Measurements from ENCODE around the gene HDGFL2. TPM values are rescaled to one million over a fixed set of nuclear protein-coding genes. Genes with fewer than 3 reads are reported as not detected.

HDGFL2 gene
- total RNA-seq, 2 experiments from 2014 or later: 56.5 to 58.0 TPM

DNA sequence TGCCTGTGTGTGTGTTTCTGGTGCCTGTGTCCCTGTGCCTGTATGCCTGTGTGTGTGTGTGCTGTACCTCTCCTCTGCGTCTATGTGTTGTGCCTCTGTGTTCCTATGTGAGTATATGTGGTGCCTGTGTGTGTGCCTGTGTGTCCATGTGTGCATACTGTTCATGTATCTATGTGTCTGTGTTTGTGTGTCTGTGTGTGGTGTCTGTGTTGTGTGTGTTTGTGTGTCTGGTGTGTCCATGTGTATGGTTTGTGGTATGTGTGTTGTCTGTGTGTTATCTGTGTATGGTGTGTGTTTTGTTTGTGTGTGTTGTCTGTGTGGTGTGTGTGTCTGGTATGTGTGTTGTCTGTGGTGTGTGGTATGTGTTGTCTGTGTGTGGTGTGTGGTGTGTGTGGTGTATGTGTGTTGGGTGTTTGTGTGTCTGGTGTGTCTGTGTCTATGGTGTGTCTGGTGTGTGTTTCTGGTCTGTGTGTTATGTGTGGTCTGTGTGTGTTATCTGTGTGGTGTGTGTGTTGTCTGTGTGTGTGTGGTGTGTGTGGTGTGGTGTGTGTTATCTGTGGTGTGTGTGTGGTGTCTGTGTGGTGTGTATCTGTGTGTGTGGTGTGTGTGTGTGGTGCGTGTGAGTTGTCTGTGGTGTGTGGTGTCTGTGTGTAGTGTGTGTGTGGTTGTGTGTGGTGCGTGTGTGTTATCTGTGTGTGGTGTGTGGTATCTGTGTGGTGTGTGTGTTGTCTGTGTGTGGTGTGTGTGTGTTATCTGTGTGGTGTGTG lies 20.4 kb downstream of the HDGFL2 start:
- Mint-ChIP-seq H3K27ac (no peak overlapping the region), H3K27me3 (no peaks in the 10 kb centered on the region), H3K36me3 (peaks cover 2% of the 10 kb centered on the region), H3K9me3 (no peaks in the 10 kb centered on the region), H3K4me3 (no peak overlapping the region), H3K4me1 (no peaks in the 10 kb centered on the region)
- DNase-seq (no peak), ATAC-seq (ENCODE audit: low read depth) (no peak)
- POLR2A ChIA-PET: no interaction called here

DNA sequence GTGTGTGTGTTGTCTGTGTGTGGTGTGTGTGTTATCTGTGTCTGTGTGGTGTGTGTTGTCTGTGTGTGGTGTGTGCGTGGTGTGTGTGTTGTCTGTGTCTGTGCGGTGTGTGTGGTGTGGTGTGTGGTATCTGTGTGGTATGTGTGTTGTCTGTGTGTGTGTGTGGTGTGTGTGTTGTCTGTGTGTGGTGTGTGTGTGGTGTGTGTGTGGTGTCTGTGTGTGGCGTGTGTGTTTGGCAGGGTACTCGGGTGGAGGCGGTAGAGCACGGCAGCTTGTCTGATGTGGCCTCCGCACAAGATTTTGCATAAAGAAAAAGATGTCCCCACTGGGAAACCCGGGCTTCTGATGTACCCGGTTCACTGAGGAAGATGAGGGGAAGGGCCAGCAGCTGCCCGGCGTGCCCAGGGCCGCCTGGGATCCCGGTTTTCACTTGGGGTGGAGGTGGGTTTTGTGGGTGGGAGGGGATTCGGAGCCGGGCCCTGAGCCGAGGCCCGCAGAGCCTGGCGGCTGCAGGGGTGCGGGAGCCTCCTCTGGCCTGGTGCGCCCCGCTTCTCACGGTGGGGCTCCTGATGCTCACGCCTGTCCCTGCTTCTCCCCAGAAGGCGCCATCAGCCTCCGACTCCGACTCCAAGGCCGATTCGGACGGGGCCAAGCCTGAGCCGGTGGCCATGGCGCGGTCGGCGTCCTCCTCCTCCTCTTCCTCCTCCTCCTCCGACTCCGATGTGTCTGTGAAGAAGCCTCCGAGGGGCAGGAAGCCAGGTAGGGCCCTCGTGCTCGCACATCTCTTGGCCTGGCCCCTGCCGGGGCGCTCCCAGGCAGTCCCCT lies 21.2 kb downstream of the HDGFL2 start:
- DNase-seq (no peak), ATAC-seq (ENCODE audit: low read depth) (no peak)
- POLR2A ChIA-PET: no interaction called here
- Mint-ChIP-seq H3K9me3 (no peaks in the 10 kb centered on the region), H3K4me1 (no peaks in the 10 kb centered on the region), H3K27ac (no peak overlapping the region), H3K36me3 (peaks cover 2% of the 10 kb centered on the region), H3K27me3 (no peaks in the 10 kb centered on the region), H3K4me3 (no peak overlapping the region)

DNA sequence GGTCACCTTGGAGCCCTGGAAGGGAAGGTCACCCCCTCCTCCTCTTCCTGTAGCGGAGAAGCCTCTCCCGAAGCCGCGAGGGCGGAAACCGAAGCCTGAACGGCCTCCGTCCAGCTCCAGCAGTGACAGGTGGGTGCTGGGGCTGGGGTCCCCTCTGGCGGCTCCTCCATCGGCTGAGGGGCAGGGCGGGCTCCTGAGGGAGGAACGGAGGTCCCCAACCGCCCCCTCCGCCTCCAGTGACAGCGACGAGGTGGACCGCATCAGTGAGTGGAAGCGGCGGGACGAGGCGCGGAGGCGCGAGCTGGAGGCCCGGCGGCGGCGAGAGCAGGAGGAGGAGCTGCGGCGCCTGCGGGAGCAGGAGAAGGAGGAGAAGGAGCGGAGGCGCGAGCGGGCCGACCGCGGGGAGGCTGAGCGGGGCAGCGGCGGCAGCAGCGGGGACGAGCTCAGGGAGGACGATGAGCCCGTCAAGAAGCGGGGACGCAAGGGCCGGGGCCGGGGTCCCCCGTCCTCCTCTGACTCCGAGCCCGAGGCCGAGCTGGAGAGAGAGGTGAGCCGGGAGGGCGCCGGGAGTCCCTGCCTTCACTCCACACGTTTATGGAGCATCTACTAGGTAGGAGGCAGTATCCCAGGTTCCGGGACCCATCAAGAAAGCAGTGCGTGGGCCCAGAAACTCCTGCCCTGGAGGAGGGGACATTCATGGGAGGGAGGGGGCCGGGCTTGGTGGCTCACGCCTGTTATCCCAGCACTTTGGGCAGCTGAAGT lies 22.0 kb downstream of the HDGFL2 start:
- Mint-ChIP-seq H3K27ac (no peak overlapping the region), H3K9me3 (no peaks in the 10 kb centered on the region), H3K27me3 (no peaks in the 10 kb centered on the region), H3K36me3 (peaks cover 2% of the 10 kb centered on the region), H3K4me3 (no peak overlapping the region), H3K4me1 (no peaks in the 10 kb centered on the region)
- no peak for DNase-seq
- ATAC-seq (ENCODE audit: low read depth): no peak
- POLR2A ChIA-PET: no interaction called here

DNA sequence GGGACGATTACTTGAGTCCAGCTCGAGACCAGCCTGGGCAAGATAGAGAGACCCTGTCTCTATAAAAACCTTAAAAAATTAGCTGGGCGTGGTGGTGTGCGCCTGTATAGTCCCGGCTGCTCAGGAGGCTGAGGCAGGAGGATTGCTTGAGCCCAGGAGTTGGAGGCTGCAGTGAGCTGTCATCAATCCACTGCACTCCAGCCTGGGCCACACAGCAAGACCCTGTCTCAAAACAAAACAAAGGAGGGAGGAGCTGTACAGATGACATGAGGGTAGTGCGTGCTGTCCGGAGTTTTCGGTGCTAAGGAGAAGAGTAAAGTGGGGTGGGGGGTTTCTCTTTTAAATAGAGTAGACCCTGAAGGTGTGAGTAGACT lies 22.6 kb downstream of the HDGFL2 start:
- ATAC-seq (ENCODE audit: low read depth) (no peak), DNase-seq (no peak)
- no peaks in the 10 kb centered on the region for H3K9me3 Mint-ChIP-seq
- no peak overlapping the region for H3K27ac Mint-ChIP-seq
- POLR2A ChIA-PET: no interaction called here
- no peaks in the 10 kb centered on the region for H3K27me3 Mint-ChIP-seq
- peaks cover 4% of the 10 kb centered on the region for H3K36me3 Mint-ChIP-seq
- no peak overlapping the region for H3K4me3 Mint-ChIP-seq
- H3K4me1 Mint-ChIP-seq: no peaks in the 10 kb centered on the region

DNA sequence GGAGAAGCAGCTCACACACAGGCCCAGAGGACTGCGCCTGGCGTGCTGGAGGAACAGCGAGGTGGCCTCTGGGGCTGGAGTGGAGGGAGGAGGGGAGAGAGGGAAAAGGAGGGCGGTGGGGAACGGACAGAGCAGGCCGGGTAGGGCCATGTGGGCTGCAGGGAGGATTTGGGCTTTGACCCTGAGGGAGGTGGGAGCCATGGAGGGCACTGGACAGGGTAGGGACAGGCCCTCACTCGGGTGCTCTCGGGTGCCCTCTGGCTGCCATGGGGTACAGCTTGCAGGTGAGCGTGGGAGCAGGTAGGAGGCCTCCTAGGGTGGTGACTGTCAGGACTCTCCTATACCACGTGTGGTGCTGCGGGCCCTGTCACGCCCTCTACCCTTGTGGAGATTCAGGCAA lies 23.4 kb downstream of the HDGFL2 start:
- Mint-ChIP-seq H3K27ac (no peak overlapping the region), H3K36me3 (peaks cover 2% of the 10 kb centered on the region), H3K4me3 (no peak overlapping the region), H3K9me3 (no peaks in the 10 kb centered on the region), H3K4me1 (no peaks in the 10 kb centered on the region), H3K27me3 (no peaks in the 10 kb centered on the region)
- POLR2A ChIA-PET: interaction anchor here (0.6 kb wide), 1 partner anchor 12 kb away, joined by 5 read pairs; no protein-coding TSS in a partner anchor
- DNase-seq (no peak), ATAC-seq (ENCODE audit: low read depth) (no peak)

DNA sequence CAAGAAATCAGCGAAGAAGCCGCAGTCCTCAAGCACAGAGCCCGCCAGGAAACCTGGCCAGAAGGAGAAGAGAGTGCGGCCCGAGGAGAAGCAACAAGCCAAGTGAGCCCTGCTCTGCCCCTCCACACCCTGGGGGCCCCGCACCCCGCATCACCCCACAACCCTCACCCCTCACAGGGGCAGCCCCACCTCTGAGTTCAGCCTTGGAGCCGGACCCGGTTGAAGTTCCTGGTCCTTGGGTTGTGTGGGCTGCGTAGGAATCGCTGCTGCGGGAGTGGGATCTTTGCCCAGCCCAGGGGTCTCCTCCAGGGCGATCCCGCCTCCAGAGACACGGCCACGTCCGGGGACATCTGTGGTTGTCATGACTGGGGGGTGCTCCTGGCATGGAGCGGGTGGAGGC lies 24.2 kb downstream of the HDGFL2 start:
- Mint-ChIP-seq H3K36me3 (peaks cover 1% of the 10 kb centered on the region), H3K9me3 (no peaks in the 10 kb centered on the region), H3K27me3 (no peaks in the 10 kb centered on the region), H3K4me3 (no peak overlapping the region), H3K27ac (no peak overlapping the region), H3K4me1 (no peaks in the 10 kb centered on the region)
- DNase-seq (no peak), ATAC-seq (ENCODE audit: low read depth) (no peak)
- POLR2A ChIA-PET: no interaction called here

DNA sequence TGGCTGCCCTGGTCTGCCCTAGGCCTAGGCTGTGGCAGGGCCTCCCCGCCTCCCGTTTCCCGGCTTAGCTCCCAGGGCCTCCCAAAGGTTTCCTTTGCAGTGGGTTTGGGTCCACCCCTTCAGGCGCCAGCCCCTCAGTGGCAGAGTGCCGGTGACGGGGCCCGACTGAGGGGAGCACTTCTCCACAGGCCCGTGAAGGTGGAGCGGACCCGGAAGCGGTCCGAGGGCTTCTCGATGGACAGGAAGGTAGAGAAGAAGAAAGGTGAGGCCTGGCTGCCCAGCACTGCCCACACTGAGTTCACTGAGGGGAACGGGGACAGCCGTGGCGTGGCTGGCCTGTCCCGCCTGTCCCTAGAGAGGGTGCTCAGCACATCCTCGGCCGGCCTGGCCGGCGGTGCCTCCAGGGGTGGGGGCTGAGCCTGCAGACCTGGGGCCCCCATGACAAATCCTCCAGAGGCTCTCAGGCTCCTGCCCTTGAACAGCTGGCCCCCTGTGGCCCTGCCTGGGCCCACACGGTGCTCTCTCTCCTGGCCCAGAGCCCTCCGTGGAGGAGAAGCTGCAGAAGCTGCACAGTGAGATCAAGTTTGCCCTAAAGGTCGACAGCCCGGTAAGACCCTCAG lies 25.8 kb downstream of the HDGFL2 start:
- no peak for ATAC-seq (ENCODE audit: low read depth)
- H3K9me3 Mint-ChIP-seq: no peaks in the 10 kb centered on the region
- peaks cover 1% of the 10 kb centered on the region for H3K36me3 Mint-ChIP-seq
- no peak for DNase-seq
- no peak overlapping the region for H3K27ac Mint-ChIP-seq
- H3K4me3 Mint-ChIP-seq: no peak overlapping the region
- H3K27me3 Mint-ChIP-seq: no peaks in the 10 kb centered on the region
- POLR2A ChIA-PET: no interaction called here
- H3K4me1 Mint-ChIP-seq: no peaks in the 10 kb centered on the region

DNA sequence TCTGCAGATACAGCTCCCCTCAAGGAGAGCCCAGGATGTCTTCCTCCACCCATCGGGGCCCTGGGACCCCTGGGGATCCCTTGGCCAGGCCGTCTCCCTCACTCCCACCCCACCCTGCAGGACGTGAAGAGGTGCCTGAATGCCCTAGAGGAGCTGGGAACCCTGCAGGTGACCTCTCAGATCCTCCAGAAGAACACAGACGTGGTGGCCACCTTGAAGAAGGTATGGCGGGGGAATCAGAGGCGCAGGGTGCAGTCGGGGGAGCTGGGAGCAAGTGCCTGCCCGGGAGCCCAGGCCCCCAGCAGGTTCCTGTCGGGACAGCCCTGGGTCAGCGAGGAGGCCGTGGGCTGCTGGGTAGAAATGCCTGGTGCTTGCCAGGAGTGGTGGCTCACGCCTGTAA lies 26.6 kb downstream of the HDGFL2 start:
- Mint-ChIP-seq H3K9me3 (no peaks in the 10 kb centered on the region), H3K4me1 (no peaks in the 10 kb centered on the region), H3K36me3 (peaks cover 1% of the 10 kb centered on the region), H3K4me3 (no peak overlapping the region), H3K27me3 (no peaks in the 10 kb centered on the region), H3K27ac (no peak overlapping the region)
- no peak for DNase-seq
- ATAC-seq (ENCODE audit: low read depth): no peak
- POLR2A ChIA-PET: no interaction called here

DNA sequence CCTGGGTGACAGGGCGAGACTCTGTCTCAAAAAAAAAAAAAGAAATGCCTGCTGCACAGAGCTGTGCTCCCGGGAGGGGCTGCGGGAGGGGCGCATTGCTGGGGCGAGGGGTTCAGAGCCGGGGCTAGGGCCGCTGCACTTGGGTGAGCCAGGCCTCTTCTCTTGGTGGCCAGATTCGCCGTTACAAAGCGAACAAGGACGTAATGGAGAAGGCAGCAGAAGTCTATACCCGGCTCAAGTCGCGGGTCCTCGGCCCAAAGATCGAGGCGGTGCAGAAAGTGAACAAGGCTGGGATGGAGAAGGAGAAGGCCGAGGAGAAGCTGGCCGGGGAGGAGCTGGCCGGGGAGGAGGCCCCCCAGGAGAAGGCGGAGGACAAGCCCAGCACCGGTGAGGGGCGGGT lies 27.2 kb downstream of the HDGFL2 start:
- Mint-ChIP-seq H3K4me1 (no peaks in the 10 kb centered on the region), H3K36me3 (peaks cover 1% of the 10 kb centered on the region), H3K4me3 (no peak overlapping the region), H3K9me3 (no peaks in the 10 kb centered on the region), H3K27me3 (no peaks in the 10 kb centered on the region), H3K27ac (no peak overlapping the region)
- POLR2A ChIA-PET: no interaction called here
- ATAC-seq (ENCODE audit: low read depth): no peak
- DNase-seq: no peak

DNA sequence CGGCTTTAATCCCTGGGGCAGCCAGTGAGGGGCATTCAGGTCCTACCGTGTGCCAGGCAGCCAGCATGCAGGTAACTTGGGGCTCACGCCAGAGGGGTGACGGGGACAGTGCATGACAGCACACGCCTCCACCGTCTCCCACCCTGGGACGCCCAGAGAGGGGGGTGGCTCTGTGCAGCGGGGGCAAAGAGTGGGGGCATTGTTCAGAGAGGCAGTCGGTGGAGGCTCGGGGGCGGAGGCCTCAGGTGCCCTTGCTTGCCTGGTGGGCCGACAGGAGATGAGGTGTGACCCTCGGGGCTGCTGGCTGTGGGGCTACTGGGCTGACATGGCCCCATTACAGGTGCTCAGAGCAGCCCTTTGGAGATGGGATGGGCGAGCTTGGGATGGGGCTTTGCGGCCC lies 27.8 kb downstream of the HDGFL2 start:
- no peak for DNase-seq
- Mint-ChIP-seq H3K27ac (no peak overlapping the region), H3K27me3 (no peaks in the 10 kb centered on the region), H3K4me3 (no peak overlapping the region), H3K36me3 (peaks cover 1% of the 10 kb centered on the region), H3K9me3 (no peaks in the 10 kb centered on the region), H3K4me1 (no peaks in the 10 kb centered on the region)
- no peak for ATAC-seq (ENCODE audit: low read depth)
- POLR2A ChIA-PET: no interaction called here

DNA sequence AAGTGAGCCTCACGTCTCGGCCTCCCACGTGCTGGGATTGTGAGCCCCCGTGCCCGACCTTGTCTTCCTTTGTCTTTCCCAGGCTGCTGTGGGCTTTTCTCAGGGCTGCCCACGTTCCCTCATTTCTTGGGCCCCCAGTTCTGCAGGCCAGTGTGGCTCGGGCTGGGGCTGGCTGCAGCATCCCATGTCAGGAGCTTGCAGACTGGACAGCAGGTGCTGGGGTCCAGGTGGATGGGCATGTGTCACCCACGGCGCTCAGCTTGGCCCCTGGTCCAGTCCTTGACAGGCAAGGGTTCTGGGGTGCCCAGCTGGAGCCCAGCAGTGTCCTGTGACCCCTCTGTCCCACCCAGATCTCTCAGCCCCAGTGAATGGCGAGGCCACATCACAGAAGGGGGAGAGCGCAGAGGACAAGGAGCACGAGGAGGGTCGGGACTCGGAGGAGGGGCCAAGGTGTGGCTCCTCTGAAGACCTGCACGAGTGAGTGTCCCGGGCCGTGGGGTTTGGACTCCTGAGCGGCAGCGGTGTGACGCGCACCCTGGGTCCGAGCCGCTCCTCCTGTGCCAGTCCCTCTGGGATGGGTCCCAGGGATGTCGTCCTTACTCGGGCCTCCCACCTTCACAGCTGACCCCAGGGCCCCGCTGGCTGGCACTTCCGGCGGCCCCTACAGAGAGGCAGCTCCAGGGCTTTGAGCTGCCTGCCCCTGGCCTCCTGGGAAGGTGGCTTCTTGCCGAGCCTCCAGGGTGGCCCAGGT lies 28.9 kb downstream of the HDGFL2 start:
- peaks cover 5% of the 10 kb centered on the region for H3K4me1 Mint-ChIP-seq
- no peak for ATAC-seq (ENCODE audit: low read depth)
- H3K27me3 Mint-ChIP-seq: no peaks in the 10 kb centered on the region
- POLR2A ChIA-PET: no interaction called here
- no peak overlapping the region for H3K27ac Mint-ChIP-seq
- peaks cover 1% of the 10 kb centered on the region for H3K36me3 Mint-ChIP-seq
- no peak overlapping the region for H3K4me3 Mint-ChIP-seq
- no peak for DNase-seq
- H3K9me3 Mint-ChIP-seq: no peaks in the 10 kb centered on the region

DNA sequence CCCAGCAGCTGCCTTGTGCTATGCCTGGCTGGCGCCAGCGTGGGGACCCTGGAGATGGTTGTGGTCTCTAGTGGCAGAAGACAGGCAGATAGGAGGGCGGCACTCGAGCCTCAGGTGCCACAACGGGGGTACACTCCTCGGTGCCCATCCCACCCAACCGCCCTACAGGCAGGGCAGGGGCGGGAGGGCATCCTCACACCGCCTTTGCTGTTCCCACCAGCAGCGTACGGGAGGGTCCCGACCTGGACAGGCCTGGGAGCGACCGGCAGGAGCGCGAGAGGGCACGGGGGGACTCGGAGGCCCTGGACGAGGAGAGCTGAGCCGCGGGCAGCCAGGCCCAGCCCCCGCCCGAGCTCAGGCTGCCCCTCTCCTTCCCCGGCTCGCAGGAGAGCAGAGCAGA lies 29.6 kb downstream of the HDGFL2 start:
- Mint-ChIP-seq H3K4me1 (peaks cover 11% of the 10 kb centered on the region), H3K4me3 (no peak overlapping the region), H3K27ac (no peak overlapping the region), H3K27me3 (no peaks in the 10 kb centered on the region), H3K9me3 (no peaks in the 10 kb centered on the region), H3K36me3 (peaks cover 1% of the 10 kb centered on the region)
- DNase-seq (no peak), ATAC-seq (ENCODE audit: low read depth) (no peak)
- POLR2A ChIA-PET: no interaction called here
